LNCAP (cell line): ENCODE data around the gene PCNX1.

Experiments
- CTCF ChIP-seq: fragments of 450-650 bp; IDR thresholded peaks from 2 replicates; pipeline ENCODE4 v1.5.1; 2017; ENCODE audit warnings: mild to moderate bottlenecking

Gene PCNX1

GRCh38 chr14:70995211-70995610, 88.0 kb downstream of the PCNX1 start:
- TF ChIP-seq CTCF = no peak

- TF ChIP-seq CTCF = no peak
Observed at GRCh38 chr14:70995671-70996070, 88.4 kb downstream of the PCNX1 start.

- TF ChIP-seq CTCF = no peak
Observed at GRCh38 chr14:70999117-70999516, 91.9 kb downstream of the PCNX1 start.

GRCh38 chr14:71000091-71000490, 92.8 kb downstream of the PCNX1 start:
- TF ChIP-seq CTCF = no peak

GRCh38 chr14:71001742-71002141, 94.5 kb downstream of the PCNX1 start:
- TF ChIP-seq CTCF = no peak

- no peak for TF ChIP-seq CTCF
Observed at GRCh38 chr14:71003156-71003555, 95.9 kb downstream of the PCNX1 start.

GRCh38 chr14:71004481-71004880, 97.2 kb downstream of the PCNX1 start:
- no peak for TF ChIP-seq CTCF

GRCh38 chr14:71005076-71005475, 97.8 kb downstream of the PCNX1 start:
- no peak for TF ChIP-seq CTCF
